ENCODE data around the gene FERMT3.
"Not testable (repeated sequence)": the region's sequence is repeated elsewhere in the genome, so short reads cannot be mapped to it uniquely, and the experiment has no call there.

Gene FERMT3

GRCh38 chr11:64206457-64207255 lies at the start of gene FERMT3:
TSS of gene FERMT3 (plus strand) at chr11:64206721. CDS start at chr11:64207365, 644 bp downstream.
- peak; percentile 49 to 65 for DNase-seq (ENCODE audit: low read depth in 1 of 2, low spot score in 1 of 2)

DNA sequence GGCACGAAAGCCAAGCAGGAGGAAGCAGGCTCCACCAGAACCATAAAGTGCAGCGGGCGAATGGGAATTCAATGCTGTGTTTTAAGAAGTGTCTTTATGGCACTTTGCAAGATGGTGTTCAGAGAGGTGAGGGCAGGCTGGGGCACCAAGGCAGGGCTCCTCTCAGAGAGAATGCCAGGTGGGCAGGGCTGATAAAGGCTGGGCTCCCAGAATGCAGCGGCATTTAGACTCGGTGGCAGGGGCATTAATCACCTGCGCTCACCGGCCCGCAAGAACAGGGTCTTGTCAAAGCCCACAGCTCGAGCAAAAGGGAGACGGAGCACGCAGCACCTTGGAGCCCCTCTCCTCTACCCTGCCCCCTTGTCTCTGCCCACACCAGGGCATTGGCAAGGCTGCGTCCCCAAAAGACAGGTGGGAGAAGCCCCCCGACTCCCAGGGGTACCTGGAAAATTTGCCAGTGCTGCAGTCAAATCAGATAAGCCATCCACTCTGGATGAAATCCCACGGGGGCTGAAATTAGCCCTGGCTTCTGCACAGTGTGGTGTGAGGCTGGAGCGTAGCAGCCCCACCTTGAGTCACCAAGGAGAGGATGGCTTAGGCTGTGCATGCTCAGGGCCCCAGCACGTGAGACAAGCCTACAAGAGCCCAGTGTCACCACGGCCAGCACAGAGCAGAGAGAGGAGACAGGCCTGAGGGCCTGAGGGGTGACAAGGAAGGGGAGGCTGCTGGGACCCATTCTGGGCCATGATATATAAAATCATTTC lies 48.7 kb upstream of the FERMT3 start:
- DNase-seq (ENCODE audit: low read depth in 1 of 2, low spot score in 1 of 2) = no peak

DNA sequence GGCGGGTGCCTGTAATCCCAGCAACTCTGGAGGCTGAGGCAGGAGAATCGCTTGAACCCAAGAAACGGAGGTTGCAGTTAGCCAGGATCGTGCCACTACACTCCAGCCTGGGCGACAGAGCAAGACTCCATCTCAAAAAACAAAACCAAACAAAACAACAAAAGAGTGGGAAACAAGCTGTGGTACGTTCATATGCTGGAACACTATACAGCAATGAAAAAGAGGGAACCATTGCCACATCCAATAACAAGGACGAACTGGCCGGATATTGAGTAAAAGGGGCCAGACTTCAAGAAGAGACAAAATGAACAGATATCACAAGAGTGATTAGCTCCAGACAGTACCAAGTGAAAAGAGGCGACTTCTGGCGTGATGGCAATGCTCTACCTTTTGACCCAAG lies 45.5 kb upstream of the FERMT3 start:
- DNase-seq (ENCODE audit: low read depth in 1 of 2, low spot score in 1 of 2) = no peak

DNA sequence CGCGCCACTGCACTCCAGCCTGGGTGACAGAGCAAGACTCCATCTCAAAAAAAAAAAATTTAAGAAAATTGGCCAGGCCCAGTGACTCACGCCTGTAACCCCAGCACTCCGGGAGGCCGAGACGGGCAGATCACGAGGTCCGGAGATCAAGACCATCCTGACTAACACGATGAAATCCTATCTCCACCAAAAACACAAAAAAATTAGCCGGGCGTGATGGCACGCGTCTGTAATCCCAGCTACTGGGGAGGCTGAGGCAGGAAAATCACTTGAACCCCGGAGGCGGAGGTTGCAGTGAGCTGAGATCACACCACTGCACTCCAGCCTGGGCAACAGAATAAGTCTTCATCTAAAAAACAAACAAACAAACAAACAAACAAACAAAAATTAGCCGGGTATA lies 43.8 kb upstream of the FERMT3 start:
- not testable (repeated sequence) for DNase-seq (ENCODE audit: low read depth in 1 of 2, low spot score in 1 of 2)

- no peak for DNase-seq (ENCODE audit: low read depth in 1 of 2, low spot score in 1 of 2)
Observed at GRCh38 chr11:64163951-64164350, 42.6 kb upstream of the FERMT3 start.

- DNase-seq (ENCODE audit: low read depth in 1 of 2, low spot score in 1 of 2) = no peak
Observed at GRCh38 chr11:64164392-64165312, 41.9 kb upstream of the FERMT3 start.

DNA sequence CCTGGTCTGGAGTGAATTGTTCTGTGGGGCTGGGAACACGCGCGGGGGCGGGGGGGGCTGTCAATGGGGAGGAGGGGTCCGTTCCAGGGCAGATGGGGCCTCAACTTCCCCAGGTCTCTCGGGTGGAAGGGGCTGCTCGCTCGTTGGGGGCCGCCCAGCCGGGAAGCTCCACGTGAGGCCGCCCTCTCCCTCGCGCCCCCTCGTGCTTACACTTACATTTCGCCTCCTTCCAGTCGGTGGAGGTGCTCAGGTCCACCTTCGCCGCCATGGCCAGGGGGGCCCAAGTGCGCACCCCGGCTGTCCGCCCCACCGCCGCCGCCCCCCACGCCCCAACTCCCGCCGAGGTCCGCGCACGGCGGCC lies 41.1 kb upstream of the FERMT3 start:
- peak in 1 of 2 donors; percentile 9 for DNase-seq (ENCODE audit: low read depth in 1 of 2, low spot score in 1 of 2)

DNA sequence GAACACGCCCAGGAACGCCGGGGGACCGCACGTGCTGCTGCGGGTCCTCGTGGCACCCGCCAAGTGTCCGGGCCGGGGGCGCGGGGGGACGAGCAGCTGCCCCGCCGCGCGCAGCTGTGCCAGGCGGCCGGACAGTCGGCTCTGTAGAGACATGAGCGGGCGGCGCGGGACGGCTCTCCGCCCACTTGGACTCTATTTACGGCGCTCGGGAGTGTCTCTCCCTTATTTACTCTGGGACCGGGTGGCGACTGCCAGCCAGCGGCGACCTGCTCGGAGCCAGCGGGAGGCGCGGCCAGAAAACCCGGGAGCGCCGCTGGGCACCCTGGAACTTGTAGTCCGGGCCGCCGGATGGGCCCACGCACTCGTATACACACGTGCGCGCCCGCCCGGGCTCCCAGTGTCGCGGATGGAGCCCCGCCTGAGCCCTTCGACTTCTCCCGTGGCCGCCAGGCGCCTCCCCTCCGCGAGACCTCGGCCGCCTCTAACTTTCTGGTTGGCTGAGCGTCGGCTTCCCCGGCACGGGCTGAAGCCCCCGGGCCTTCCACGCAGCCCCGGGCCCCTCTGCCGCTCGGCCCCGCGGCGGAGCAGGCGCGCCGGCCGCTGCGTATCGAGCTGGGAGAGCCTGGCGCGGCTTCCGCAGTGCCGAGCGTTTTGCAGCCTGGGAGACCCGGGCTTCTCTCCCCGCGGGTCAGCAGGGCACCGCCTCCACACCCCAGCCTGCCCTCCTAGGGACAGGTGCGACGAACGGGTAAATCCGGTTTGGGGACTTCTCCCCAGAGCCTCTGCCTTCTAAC lies 40.5 kb upstream of the FERMT3 start, which contains the start of gene MACROD1:
TSS of gene MACROD1 (minus strand) at position 272 of the 794 bp plus-strand sequence. CDS start at position 153, 119 bp downstream.
- DNase-seq (ENCODE audit: low read depth in 1 of 2, low spot score in 1 of 2) = peak; percentile 42 to 78

- no peak for DNase-seq (ENCODE audit: low read depth in 1 of 2, low spot score in 1 of 2)
Observed at GRCh38 chr11:64170419-64170818, 36.1 kb upstream of the FERMT3 start.

GRCh38 chr11:64173616-64174355 lies 32.7 kb upstream of the FERMT3 start:
- DNase-seq (ENCODE audit: low read depth in 1 of 2, low spot score in 1 of 2) = no peak

DNA sequence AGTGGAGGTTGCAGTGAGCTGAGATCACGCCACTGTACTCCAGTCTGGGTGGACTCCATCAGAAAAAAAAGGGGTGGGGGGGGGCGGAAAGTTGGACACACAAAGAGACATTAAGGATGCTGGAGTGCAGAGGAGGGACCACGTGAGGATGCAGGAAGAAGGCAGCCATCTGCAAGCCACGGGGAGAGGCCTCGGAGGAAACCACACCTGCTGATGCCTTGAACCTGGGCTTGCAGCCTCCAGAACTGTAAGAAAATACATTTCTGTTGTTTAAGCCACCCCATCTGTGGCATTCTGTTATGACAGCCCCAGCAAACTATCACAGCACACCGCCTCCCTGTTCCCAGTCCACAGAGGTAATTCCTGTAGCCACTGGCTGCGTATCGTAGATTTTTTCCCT lies 29.8 kb upstream of the FERMT3 start:
- no peak for DNase-seq (ENCODE audit: low read depth in 1 of 2, low spot score in 1 of 2)

GRCh38 chr11:64178203-64178602 lies 28.3 kb upstream of the FERMT3 start:
- DNase-seq (ENCODE audit: low read depth in 1 of 2, low spot score in 1 of 2) = no peak

DNA sequence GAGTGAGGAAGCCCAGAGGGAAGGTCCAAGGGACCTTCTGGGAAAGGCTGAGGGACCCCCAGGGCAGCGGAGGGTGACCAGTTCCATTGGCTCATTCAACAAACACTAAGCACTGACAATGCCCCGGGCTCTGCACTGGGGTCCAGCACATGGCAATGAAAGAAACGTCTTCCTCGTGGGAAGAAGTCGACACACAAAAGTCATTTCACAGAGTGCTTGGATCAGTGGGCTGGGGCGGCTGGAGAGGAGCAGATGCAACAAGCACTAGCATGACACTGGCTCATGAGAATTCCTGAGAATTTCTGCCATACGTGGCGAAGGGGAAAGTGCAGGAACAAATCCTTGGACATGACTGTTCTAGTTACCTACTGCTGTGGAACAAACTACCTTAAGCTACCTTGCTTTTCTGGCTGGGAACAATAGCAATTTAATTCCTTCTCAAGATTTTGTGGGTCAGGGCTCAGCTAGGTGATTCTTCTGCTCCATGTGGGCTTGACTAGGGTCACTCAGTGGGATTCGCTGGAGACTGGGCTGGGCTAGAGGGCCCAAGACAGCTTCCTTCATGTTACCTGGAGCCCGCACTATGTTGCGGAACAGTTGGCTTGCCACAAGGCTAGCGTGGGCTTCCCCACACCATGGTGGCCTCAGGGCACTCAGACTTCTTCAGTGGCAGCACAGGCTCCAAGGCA lies 27.4 kb upstream of the FERMT3 start:
- DNase-seq (ENCODE audit: low read depth in 1 of 2, low spot score in 1 of 2) = no peak

- no peak for DNase-seq (ENCODE audit: low read depth in 1 of 2, low spot score in 1 of 2)
Observed at GRCh38 chr11:64180891-64181290, 25.6 kb upstream of the FERMT3 start.

DNA sequence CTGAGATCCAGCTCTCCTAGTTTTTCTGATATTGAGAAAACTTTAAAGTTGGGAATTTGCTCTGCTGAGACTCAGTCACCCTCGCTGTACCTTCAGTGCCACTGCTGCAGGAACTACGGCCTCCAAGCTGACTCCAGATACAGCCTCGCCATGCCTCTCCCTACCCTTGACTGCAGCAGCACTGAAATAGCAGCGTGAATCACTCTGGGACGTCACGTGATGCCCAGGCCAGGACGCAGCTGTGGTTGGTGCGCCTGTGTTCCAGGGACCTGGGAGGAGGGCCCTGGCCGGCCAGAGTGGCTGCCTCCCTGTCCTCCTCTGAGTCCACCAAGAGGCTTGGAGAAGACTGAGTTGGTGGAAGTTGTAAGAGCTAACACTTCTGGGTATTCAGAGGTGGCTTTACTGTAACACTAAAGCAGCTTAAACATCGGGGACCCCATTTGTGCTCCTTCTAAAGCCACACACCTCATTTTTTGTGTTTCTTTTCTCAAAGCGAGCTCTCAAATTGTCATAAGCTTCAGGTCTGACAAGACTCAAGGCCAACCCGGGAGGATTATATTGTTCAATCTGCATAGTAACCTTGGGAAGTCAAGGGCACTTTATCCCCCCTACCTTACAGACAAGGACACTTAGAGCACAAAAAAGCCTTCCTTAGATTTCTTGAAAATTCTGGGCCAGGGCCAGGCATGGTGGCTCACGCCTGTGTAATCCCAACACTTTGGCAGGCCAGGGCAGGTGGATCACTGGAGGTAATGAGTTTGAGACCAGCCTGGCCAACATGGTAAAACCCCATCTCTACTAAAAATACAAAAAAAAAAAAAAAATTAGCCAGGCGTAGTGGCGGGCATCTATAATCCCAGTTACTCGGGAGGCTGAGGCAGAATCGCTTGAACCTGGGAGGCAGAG lies 24.8 kb upstream of the FERMT3 start:
- peak in 1 of 2 donors; percentile 18 for DNase-seq (ENCODE audit: low read depth in 1 of 2, low spot score in 1 of 2)

DNA sequence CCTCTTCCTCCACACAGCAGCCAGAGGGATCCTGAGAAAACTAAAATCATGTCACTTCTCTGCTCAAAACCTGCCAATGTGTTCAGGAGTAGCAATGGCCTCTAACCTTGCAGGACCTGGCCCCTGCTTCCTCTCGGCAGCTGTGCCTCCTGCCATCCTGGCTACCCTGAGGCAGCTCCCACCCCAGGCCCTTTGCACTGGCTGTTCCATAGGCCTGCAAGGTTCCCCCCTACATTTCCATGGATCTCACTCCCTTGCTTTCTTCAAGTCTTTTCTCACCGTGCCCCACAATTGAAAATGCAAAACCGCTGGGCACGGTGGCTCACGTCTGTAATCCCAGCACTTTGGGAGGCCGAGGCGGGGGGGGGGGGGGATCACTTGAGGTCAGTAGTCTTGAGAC lies 22.6 kb upstream of the FERMT3 start:
- DNase-seq (ENCODE audit: low read depth in 1 of 2, low spot score in 1 of 2) = no peak

GRCh38 chr11:64185175-64185692 lies 21.3 kb upstream of the FERMT3 start:
- peak in 1 of 2 donors; percentile 29 for DNase-seq (ENCODE audit: low read depth in 1 of 2, low spot score in 1 of 2)

Measured in stimulated activated CD4-positive, alpha-beta T cell treated with anti-CD3 and anti-CD28 coated beads, Interleukin-15, amount 100 ng/mL, for 1 hour (primary cell).